H1 (cell line): ENCODE results near the gene ITGB2. TPM values are rescaled to one million over a fixed set of nuclear protein-coding genes. Genes with fewer than 3 reads are reported as not detected.

ENCODE experiments used
- CTCF ChIA-PET: fragments of 300-600 bp; sonication (Branson Sonifier 250); formaldehyde crosslinking; loops from one replicate; lab custom pipeline; 2021; ENCODE audit not compliant: partially characterized antibody; lab: Charles Lee
- POLR2A ChIA-PET: fragments of 300-600 bp; sonication (Branson Sonifier 250); formaldehyde crosslinking; loops from one replicate; lab custom pipeline; 2021; ENCODE audit warnings: inconsistent platforms; ENCODE audit not compliant: partially characterized antibody; lab: Charles Lee
- DNase-seq, 2 experiments: peaks; one replicate each; pipeline versions ENCODE4 v3.0.0 to v3.0.0-alpha.2; 2010 to 2022; ENCODE audit warnings: low spot score in 2 of 2, low read depth in 1 of 2, mixed read lengths in 1 of 2
- FAIRE-seq: peaks from 2 replicates; lab custom pipeline; 2011; peaks lifted over from hg19 to GRCh38; lab: Jason Lieb, UNC
- H2AFZ ChIP-seq: 2 replicates; pipeline ENCODE4 v1.8.1; 2012; ENCODE audit warnings: low read length, inconsistent platforms
- H2AK5ac ChIP-seq: 2 replicates; pipeline ENCODE4 v1.6.1; 2013; ENCODE audit warnings: low read depth, low read length
- H2BK120ac ChIP-seq: replicated peaks from 2 replicates; pipeline ENCODE3; 2013; ENCODE audit warnings: low read depth, low read length, inconsistent platforms
- H2BK12ac ChIP-seq: 2 replicates; pipeline ENCODE4 v1.6.1; 2013; ENCODE audit warnings: low read depth, low read length
- H2BK15ac ChIP-seq: 2 replicates; pipeline ENCODE4 v1.6.1; 2013; ENCODE audit warnings: low read length
- H2BK20ac ChIP-seq: 2 replicates; pipeline ENCODE4 v1.6.1; 2013; ENCODE audit warnings: low read length
- H2BK5ac ChIP-seq: 2 replicates; pipeline ENCODE4 v1.6.1; 2013; ENCODE audit warnings: low read depth, low read length
- H3K14ac ChIP-seq: 2 replicates; pipeline ENCODE4 v1.6.1; 2013; ENCODE audit warnings: inconsistent platforms; ENCODE audit not compliant: insufficient read length
- H3K18ac ChIP-seq: 2 replicates; pipeline ENCODE4 v1.6.1; 2013; ENCODE audit warnings: low read length; ENCODE audit errors: extremely low read depth
- H3K23ac ChIP-seq: 2 replicates; pipeline ENCODE4 v1.6.1; 2013; ENCODE audit warnings: inconsistent platforms; ENCODE audit not compliant: insufficient read length
- H3K23me2 ChIP-seq: 2 replicates; pipeline ENCODE4 v1.6.1; 2013; ENCODE audit warnings: low read depth, low read length
- H3K27ac ChIP-seq: 2 replicates; pipeline ENCODE4 v1.6.1; 2011; ENCODE audit warnings: low read depth, low read length, inconsistent platforms
- H3K27me3 ChIP-seq, 4 experiments: replicated peaks in 1 of 4; 1 replicate in 1 of 4; 2 replicates in 3 of 4; pipeline versions ENCODE4 v1.6.1 to v1.8.1; 2011 to 2013; ENCODE audit warnings: low read length in 3 of 4, mild to moderate bottlenecking in 3 of 4, inconsistent platforms in 2 of 4, mixed read lengths in 2 of 4, moderate library complexity in 1 of 4; ENCODE audit not compliant: control insufficient read depth in 3 of 4, insufficient read depth in 3 of 4; ENCODE audit errors: extremely low read depth in 1 of 4
- H3K36me3 ChIP-seq, 4 experiments: 2 replicates each; pipeline versions ENCODE4 v1.6.1 to v1.8.1; 2011 to 2013; ENCODE audit warnings: mild to moderate bottlenecking in 4 of 4, low read length in 3 of 4, moderate library complexity in 2 of 4, control low read depth in 1 of 4, inconsistent platforms in 1 of 4; ENCODE audit not compliant: insufficient read depth in 4 of 4, control insufficient read depth in 2 of 4
- H3K4ac ChIP-seq: replicated peaks from 2 replicates; pipeline ENCODE3; 2013; ENCODE audit warnings: low read length, low read depth, mixed read lengths, inconsistent platforms; ENCODE audit not compliant: insufficient read length
- H3K4me1 ChIP-seq, 4 experiments: replicated peaks in 1 of 4; 1 replicate in 1 of 4; 2 replicates in 3 of 4; pipeline versions ENCODE4 v1.6.1 to v1.8.1; 2011 to 2013; ENCODE audit warnings: low read length in 3 of 4, inconsistent platforms in 2 of 4, mixed read lengths in 1 of 4; ENCODE audit not compliant: insufficient read depth in 4 of 4, control insufficient read depth in 3 of 4
- H3K4me2 ChIP-seq, 2 experiments: 2 replicates each; pipeline versions ENCODE4 v1.6.1 to v1.8.1; 2011 to 2013; ENCODE audit warnings: low read depth in 2 of 2, low read length in 2 of 2, control low read depth in 1 of 2, inconsistent platforms in 1 of 2, mild to moderate bottlenecking in 1 of 2; ENCODE audit not compliant: insufficient read depth in 1 of 2
- H3K4me3 ChIP-seq, 4 experiments: fragments of 200-600, 300-600 bp in 1 of 4; sonication (generic), shearing (Covaris generic), sonication (Bioruptor Twin) in 1 of 4; 2 replicates each; pipeline versions ENCODE4 v1.5.1 to v1.8.1; 2011 to 2016; ENCODE audit warnings: low read length in 4 of 4, low read depth in 3 of 4, control low read depth in 2 of 4, inconsistent platforms in 2 of 4, mild to moderate bottlenecking in 2 of 4, mixed read lengths in 1 of 4, moderate library complexity in 1 of 4; ENCODE audit not compliant: insufficient read depth in 2 of 4; ENCODE audit errors: extremely low read depth in 1 of 4
- H3K56ac ChIP-seq: replicated peaks from 2 replicates; pipeline ENCODE3; 2013; ENCODE audit warnings: low read depth, mild to moderate bottlenecking, mixed read lengths, low read length, inconsistent platforms; ENCODE audit not compliant: insufficient read length
- H3K79me1 ChIP-seq: 2 replicates; pipeline ENCODE4 v1.6.1; 2013; ENCODE audit warnings: low read depth, low read length, control low read depth
- H3K79me2 ChIP-seq, 2 experiments: 2 replicates each; pipeline versions ENCODE4 v1.6.1 to v1.8.1; 2012 to 2013; ENCODE audit warnings: low read length in 2 of 2, mild to moderate bottlenecking in 2 of 2, inconsistent platforms in 1 of 2; ENCODE audit not compliant: insufficient read depth in 2 of 2, control insufficient read depth in 1 of 2
- H3K9ac ChIP-seq, 4 experiments: replicated peaks in 1 of 4; 1 replicate in 1 of 4; 2 replicates in 3 of 4; pipeline versions ENCODE4 v1.6.1 to v1.8.1; 2011 to 2013; ENCODE audit warnings: low read depth in 3 of 4, low read length in 3 of 4, control low read depth in 2 of 4, mild to moderate bottlenecking in 2 of 4, moderate library complexity in 2 of 4, inconsistent platforms in 1 of 4; ENCODE audit errors: extremely low read depth in 1 of 4
- H3K9me3 ChIP-seq, 2 experiments: 2 replicates each; pipeline versions ENCODE4 v1.6.1 to v1.8.1; 2012 to 2013; ENCODE audit warnings: mild to moderate bottlenecking in 2 of 2, moderate library complexity in 2 of 2, control low read depth in 1 of 2, inconsistent platforms in 1 of 2, low read depth in 1 of 2, low read length in 1 of 2, mixed read lengths in 1 of 2; ENCODE audit not compliant: insufficient read depth in 2 of 2
- H4K20me1 ChIP-seq, 2 experiments: replicated peaks in 1 of 2; 2 replicates each; pipeline versions ENCODE3 to v1.8.1; 2011 to 2013; ENCODE audit warnings: inconsistent platforms in 2 of 2, low read length in 2 of 2, mild to moderate bottlenecking in 1 of 2; ENCODE audit not compliant: insufficient read depth in 2 of 2, control insufficient read depth in 1 of 2
- H4K5ac ChIP-seq: 2 replicates; pipeline ENCODE4 v1.6.1; 2013; ENCODE audit warnings: low read length, low read depth, mixed read lengths, inconsistent platforms; ENCODE audit not compliant: insufficient read length
- H4K8ac ChIP-seq: 2 replicates; pipeline ENCODE4 v1.8.0; 2013; ENCODE audit warnings: mild to moderate bottlenecking, moderate library complexity, low read length, inconsistent platforms; ENCODE audit not compliant: insufficient read depth; ENCODE audit errors: extremely low read depth
- H4K91ac ChIP-seq: replicated peaks from 2 replicates; pipeline ENCODE3; 2013; ENCODE audit warnings: low read length, mixed read lengths, inconsistent platforms; ENCODE audit not compliant: insufficient read length
- ASH2L ChIP-seq: fragments of 200-600, 300-600 bp; sonication (generic); IDR thresholded peaks from one replicate; pipeline ENCODE4 v1.7.1; 2017; ENCODE audit warnings: low read length
- CHD1 ChIP-seq: IDR thresholded peaks from 2 replicates; pipeline ENCODE4 v1.6.1; 2012; ENCODE audit warnings: low read depth, low read length, improper control_type of control experiment
- CTBP2 ChIP-seq: IDR thresholded peaks from 2 replicates; pipeline ENCODE4 v1.7.0; 2011; ENCODE audit warnings: borderline replicate concordance, mild to moderate bottlenecking, moderate library complexity, mixed read lengths, low read length; ENCODE audit not compliant: insufficient read depth, insufficient read length
- JUN ChIP-seq: IDR thresholded peaks from 2 replicates; pipeline ENCODE4 v1.6.1; 2011; ENCODE audit warnings: low read depth, mild to moderate bottlenecking, improper control_type of control experiment, low read length
- MAFK ChIP-seq: IDR thresholded peaks from 2 replicates; pipeline ENCODE4 v1.6.1; 2012; ENCODE audit warnings: low read depth, mild to moderate bottlenecking, improper control_type of control experiment, low read length
- NANOG ChIP-seq: IDR thresholded peaks from 2 replicates; pipeline ENCODE4 v1.6.1; 2011; ENCODE audit warnings: low read length, low read depth, mild to moderate bottlenecking, inconsistent platforms; ENCODE audit not compliant: insufficient read depth, poor library complexity, severe bottlenecking
- PHF8 ChIP-seq: fragments of 200-600 bp; sonication (generic); conservative IDR thresholded peaks from 2 replicates; pipeline ENCODE4 v1.7.1; 2012; ENCODE audit warnings: low read depth, mild to moderate bottlenecking, inconsistent platforms, low read length, moderate library complexity
- SIRT6 ChIP-seq: IDR thresholded peaks from one replicate; pipeline ENCODE4 v1.7.1; 2012; ENCODE audit warnings: low read length, inconsistent platforms
- USF2 ChIP-seq: IDR thresholded peaks from 2 replicates; pipeline ENCODE4 v1.6.1; 2011; ENCODE audit warnings: low read length, improper control_type of control experiment
- YY1 ChIP-seq: IDR thresholded peaks from 2 replicates; pipeline ENCODE4 v1.6.1; 2011; ENCODE audit warnings: low read depth, mild to moderate bottlenecking, low read length
- ZNF274 ChIP-seq: IDR thresholded peaks from 2 replicates; pipeline ENCODE4 v1.7.0; 2012; ENCODE audit warnings: low read length, borderline replicate concordance; ENCODE audit errors: extremely low read depth
- WGBS, 2 experiments: shearing (Covaris generic) in 1 of 2; methylation state at CpG; one replicate each; pipeline versions ENCODE4 v1.1.6 to v1.1.7; 2013 to 2015; ENCODE audit warnings: low lambda C conversion rate in 2 of 2, mixed read lengths in 2 of 2, inconsistent platforms in 1 of 2, low coverage in 1 of 2, missing lambda C conversion rate in 1 of 2; ENCODE audit not compliant: insufficient replicate concordance in 2 of 2, insufficient coverage in 1 of 2, insufficient read length in 1 of 2; ENCODE audit errors: extremely low coverage in 1 of 2, missing lambda C conversion rate in 1 of 2; 5-methylcytosine and 5-hydroxymethylcytosine counted together
- polyA plus RNA-seq, 7 experiments: library from polyadenylated mRNA; depleted of rRNA in 3 of 7; stranded (reverse) in 5 of 7; unstranded in 2 of 7; fragments of >200 nt in 5 of 7; fragments of 200-250 nt in 2 of 7; gene quantifications; 1 replicate in 5 of 7; 2 replicates in 1 of 7; 4 replicates in 1 of 7; pipeline versions ENCODE4 v1.2.1 to v1.2.3, GENCODE V29; 2011 to 2013; ENCODE audit warnings: missing spikeins in 2 of 7, mixed read lengths in 2 of 7
- total RNA-seq: library from RNA; stranded (reverse); fragmentation: NEBNext Ultra II Directional; extraction: Animal tissue kit (Norgen Biotek cat#: 25700); gene quantifications from 2 replicates; pipeline ENCODE4 v1.2.1, GENCODE V29; 2021

Gene ITGB2
- total and polyA plus RNA-seq, 2 of the 8 experiments (the other 6 are each of a cell fraction or from before 2014, with no cell fraction given) = 0.24 to 0.63 TPM

DNA sequence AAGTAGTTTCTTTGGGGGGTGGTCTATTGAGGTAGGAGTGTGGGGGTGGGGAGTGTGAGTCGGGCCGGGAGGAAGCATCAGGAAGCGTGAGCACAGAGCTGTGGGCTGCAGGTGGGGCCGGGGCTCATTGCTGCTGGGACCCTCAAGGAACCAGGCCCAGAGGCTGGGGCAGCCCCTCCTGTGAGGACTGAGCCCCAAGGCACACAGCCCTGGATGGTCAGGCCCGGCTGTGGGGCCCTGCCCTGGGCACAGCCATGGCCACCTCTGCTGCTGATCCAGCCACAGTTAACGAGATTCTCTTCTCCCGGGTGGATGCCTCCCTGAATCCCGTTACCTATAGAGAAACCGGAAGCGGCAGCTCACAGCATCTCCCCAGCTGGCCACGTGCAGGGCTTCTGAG lies 79.9 kb downstream of the ITGB2 start:
- H2AFZ ChIP-seq = no peak overlapping the region
- H3K27me3 ChIP-seq = no peaks in the 10 kb centered on the region
- no peak for FAIRE-seq
- no peak overlapping the region for H4K8ac ChIP-seq
- H3K27ac ChIP-seq = no peak overlapping the region
- no peaks in the 10 kb centered on the region for H4K20me1 ChIP-seq
- no peak overlapping the region for H3K56ac ChIP-seq
- POLR2A ChIA-PET = interaction anchor here (0.5 kb wide), 1 partner anchor 256 kb away, joined by 3 read pairs; no protein-coding TSS in a partner anchor
- no peaks in the 10 kb centered on the region; a peak in 1 of 8 replicates for H3K36me3 ChIP-seq
- H3K23me2 ChIP-seq = peaks cover 3% of the 10 kb centered on the region
- H2BK20ac ChIP-seq = no peak overlapping the region
- no peak overlapping the region for H3K18ac ChIP-seq
- no peak overlapping the region for H3K4me2 ChIP-seq
- H3K14ac ChIP-seq = no peak overlapping the region
- H2BK15ac ChIP-seq = no peak overlapping the region
- H3K4me1 ChIP-seq = peaks cover 0 to 8% (median 2%) of the 10 kb centered on the region in 4 experiments; a peak in 5 of 7 replicates
- no peak overlapping the region for H3K9ac ChIP-seq
- H3K4ac ChIP-seq = no peak overlapping the region
- no peaks in the 10 kb centered on the region for H3K79me2 ChIP-seq
- H3K23ac ChIP-seq = no peak overlapping the region
- H4K91ac ChIP-seq = no peak overlapping the region
- no peaks in the 10 kb centered on the region for H3K79me1 ChIP-seq
- H2BK120ac ChIP-seq = no peak overlapping the region
- no peaks in the 10 kb centered on the region for H3K9me3 ChIP-seq
- WGBS, 2 experiments = 89% methylated on average over 11 of the region's 11 CpGs; no CpG with 5 or more reads in 1 of the 2 experiments
- H2BK5ac ChIP-seq = no peak overlapping the region
- no peak overlapping the region for H4K5ac ChIP-seq
- 0 out of 2 replicates have a peak overlapping the region, but pooled peaks have one; percentile 4 for H2BK12ac ChIP-seq
- no peak overlapping the region for H2AK5ac ChIP-seq
- CTCF ChIA-PET = interaction anchor here (0.9 to 1.0 kb wide), 3 partner anchors 12 to 47 kb away, joined by 3 read pairs; no protein-coding TSS in a partner anchor
- no peak for DNase-seq
- H3K4me3 ChIP-seq = no peak overlapping the region
- TF ChIP-seq SIRT6 (no peak), NANOG (no peak), JUN (no peak), CHD1 (no peak), PHF8 (no peak), YY1 (no peak), USF2 (no peak), CTBP2 (no peak), ASH2L (no peak), MAFK (no peak), ZNF274 (no peak)
